Measurements from ENCODE around the gene HPS5.
A peak's percentile ranks its signal among the peaks of the same experiment; 100 is the strongest.
"Not testable (repeated sequence)": the region's sequence is repeated elsewhere in the genome, so short reads cannot be mapped to it uniquely, and the experiment has no call there.

The HPS5 gene

DNA sequence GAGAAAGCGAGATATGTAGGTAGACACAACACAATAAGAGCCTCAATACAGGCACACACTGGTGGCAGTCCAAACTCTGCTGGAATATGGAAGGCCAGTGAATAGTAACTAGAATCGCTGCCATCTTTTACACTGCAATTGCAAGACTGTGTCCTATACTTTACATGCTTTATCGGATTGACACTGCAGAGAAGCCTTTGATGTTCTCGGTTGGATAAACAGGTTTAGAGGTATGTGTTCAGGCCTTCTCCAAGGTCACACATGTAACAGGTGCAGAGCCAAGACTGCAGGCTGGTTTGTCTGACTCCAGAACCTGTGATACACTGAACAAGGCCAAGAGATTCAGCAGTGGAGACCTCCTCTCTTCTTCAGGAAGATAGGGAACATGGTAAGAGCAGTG, 50.7 kb downstream of the HPS5 start:
- TF ChIP-seq, protein P1, sequence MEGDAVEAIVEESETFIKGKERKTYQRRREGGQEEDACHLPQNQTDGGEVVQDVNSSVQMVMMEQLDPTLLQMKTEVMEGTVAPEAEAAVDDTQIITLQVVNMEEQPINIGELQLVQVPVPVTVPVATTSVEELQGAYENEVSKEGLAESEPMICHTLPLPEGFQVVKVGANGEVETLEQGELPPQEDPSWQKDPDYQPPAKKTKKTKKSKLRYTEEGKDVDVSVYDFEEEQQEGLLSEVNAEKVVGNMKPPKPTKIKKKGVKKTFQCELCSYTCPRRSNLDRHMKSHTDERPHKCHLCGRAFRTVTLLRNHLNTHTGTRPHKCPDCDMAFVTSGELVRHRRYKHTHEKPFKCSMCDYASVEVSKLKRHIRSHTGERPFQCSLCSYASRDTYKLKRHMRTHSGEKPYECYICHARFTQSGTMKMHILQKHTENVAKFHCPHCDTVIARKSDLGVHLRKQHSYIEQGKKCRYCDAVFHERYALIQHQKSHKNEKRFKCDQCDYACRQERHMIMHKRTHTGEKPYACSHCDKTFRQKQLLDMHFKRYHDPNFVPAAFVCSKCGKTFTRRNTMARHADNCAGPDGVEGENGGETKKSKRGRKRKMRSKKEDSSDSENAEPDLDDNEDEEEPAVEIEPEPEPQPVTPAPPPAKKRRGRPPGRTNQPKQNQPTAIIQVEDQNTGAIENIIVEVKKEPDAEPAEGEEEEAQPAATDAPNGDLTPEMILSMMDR (conservative IDR thresholded peaks at IDR 0.05; ENCODE audit: low read depth, low read length) = no peak
- no peak for DNase-seq (ENCODE audit: low read depth)
- no peak overlapping the region for H3K4me3 ChIP-seq (ENCODE audit: low read depth, low read length)

DNA sequence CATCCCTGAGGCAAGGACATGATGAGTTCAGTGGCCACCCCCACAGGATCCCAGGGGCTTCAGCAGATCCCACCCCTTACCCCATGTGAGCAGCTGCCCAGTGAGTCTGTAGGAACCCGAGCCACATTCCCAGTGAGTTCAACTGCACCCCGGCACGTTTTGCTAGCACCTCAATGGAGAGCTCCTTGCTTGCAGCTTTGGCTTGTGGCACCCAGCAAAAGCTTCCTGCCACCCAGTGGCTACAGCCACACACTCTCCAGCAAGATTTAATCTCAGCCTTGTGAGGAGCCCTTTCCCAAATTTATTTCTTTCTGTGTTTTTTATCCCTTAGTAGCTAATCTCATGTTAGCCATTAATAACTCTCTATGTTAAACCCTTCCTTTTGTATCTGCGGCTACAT, 51.8 kb downstream of the HPS5 start:
- TF ChIP-seq, protein P1 (conservative IDR thresholded peaks at IDR 0.05; ENCODE audit: low read depth, low read length) = peak; percentile 3
- H3K4me3 ChIP-seq (ENCODE audit: low read depth, low read length) = no peak overlapping the region
- DNase-seq (ENCODE audit: low read depth) = no peak

DNA sequence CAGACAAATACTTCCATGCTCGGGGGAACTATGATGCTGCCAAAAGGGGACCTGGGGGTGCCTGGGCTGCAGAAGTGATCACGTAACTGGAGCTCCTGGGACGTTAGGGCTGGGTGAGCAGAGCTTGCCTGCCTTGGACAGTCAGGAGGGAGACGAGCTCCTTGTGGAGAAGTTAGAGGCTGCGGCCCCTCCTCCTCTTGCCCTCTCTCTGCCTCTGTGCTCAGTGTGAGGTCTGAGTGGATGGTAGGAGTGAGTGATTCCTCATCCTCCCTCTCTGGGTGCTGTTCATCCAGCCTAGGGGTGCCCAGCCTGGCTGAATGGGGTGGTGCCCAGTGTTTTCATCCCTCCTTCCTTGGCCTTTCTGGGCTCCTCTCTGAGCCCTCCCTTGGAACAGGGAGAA, 52.7 kb downstream of the HPS5 start:
- not testable (repeated sequence) for H3K4me3 ChIP-seq (ENCODE audit: low read depth, low read length); DNase-seq (ENCODE audit: low read depth)

DNA sequence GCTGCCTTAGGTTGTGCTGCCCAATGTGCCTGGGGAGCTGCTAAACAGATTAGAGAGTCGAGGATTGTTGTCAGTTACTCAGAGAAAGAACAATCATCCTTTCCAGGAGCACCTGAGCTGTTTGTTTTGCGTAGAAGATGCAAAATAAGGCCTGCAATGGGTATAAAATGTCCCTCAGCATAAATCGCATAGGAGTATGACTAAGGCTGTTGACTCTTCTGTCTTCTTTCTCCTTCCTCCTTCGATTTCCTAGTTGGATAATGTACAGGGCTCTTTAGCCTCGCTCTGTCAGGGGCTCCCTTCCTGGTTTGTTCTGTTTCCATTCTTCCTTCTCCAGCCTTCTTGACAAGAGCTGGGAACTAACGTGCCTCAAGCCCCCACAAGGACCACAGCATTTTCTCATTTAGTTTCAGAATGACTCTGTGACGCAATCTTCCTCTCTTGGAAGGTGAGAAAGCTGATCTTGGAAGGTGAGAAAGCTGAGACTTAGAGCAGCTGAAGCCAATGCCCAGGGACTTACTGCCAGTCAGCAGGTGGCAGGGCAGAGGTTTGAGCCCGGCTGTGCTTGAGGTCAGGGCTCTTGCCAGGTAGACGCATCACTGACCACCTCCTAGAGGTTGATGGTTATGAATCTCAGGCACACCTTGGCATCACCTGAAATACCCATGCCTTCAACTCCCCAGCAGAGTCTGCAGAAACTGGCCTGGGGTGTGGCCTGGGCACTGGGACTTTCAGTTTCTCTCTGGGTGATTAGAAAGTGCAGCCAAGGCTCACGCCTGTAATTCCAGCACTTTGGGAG, 54.4 kb downstream of the HPS5 start:
- H3K4me3 ChIP-seq (ENCODE audit: low read depth, low read length); DNase-seq (ENCODE audit: low read depth): not testable (repeated sequence)

DNA sequence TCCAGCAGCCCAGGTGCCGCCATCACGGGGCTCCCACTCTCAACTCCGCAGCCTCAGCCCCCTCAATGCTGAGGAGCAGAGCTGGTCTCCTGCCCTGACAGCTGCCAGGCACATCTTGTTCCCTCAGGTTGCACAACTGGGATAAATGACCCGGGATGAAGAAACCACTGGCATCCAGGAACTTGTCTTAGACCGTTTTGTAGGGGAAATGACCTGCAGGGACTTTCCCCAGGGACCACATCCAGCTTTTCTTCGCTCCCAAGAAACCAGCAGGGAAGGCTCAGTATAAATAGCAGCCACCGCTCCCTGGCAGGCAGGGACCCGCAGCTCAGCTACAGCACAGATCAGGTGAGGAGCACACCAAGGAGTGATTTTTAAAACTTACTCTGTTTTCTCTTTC, 56.0 kb downstream of the HPS5 start, which contains the start of gene SAA1:
Gene SAA1, plus strand, starts transcription at position 316 of the 400 bp plus-strand sequence. CDS start 624 bp downstream, outside the sequence.
- H3K4me3 ChIP-seq (ENCODE audit: low read depth, low read length) = no peak within 1 kb of the TSS
- DNase-seq (ENCODE audit: low read depth) = peak; percentile 15
- TF ChIP-seq, protein P1 (conservative IDR thresholded peaks at IDR 0.05; ENCODE audit: low read depth, low read length) = no peak

DNA sequence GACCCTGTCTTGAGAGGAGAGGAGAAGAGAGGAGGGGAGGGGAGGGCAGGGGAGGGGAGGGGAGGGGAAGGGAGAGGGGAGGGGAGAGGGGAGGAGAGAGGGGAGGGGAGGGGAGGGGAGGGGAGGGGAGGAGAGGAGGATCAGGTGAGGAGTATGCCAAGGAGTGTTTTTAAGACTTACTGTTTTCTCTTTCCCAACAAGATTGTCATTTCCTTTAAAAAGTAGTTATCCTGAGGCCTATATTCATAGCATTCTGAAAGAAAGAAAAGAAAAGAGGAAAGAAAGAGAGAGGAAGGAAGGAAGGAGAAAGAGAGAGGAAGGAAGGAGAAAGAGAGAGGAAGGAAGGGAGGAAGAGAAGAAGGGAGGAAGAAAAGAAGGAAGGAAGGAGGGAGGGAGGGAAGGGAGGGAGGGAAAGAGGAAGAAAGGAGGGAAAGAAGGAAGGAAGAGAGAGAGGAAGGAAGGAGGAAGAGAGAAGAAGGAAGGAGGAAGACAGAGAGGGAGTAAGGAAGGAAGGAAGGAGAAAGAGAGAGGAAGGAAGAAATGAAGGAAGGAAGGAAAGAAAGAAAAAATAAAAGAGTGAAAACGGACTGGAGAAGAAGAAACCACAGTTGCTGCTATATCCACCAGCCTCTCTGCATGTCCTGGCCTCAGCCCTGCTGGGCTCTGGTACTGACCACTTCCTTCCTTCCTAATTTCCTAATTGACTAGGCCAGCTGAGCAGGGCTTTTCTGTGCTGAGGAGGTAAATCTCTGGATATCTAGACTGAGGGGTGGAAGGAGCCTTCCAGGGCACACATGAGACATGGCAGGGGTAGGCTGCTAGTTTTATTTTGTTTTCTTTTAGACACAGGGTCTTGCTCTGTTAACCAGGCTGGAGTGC, 57.0 kb downstream of the HPS5 start:
- DNase-seq (ENCODE audit: low read depth) = no peak
- H3K4me3 ChIP-seq (ENCODE audit: low read depth, low read length) = no peak overlapping the region
- TF ChIP-seq, protein P1 (conservative IDR thresholded peaks at IDR 0.05; ENCODE audit: low read depth, low read length) = no peak

DNA sequence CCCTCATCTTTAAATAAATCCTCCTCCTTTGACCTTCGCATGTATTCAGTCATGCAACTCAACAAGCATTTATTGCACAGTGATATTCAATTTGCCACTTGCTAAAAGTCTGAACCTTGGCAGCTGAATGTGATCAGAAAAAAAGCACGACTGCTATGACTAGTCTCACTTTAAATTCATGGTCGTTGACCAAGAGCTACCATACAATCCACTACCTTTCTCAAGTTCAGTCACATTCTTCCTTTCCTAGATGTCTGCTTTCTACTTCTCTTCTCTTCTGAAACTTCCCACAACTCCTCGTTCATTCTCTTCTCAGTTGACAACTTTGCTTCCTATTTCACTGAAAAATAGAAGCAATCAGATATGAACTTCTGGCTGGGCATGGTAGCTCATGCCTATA, 57.9 kb downstream of the HPS5 start:
- H3K4me3 ChIP-seq (ENCODE audit: low read depth, low read length) = no peak overlapping the region
- TF ChIP-seq, protein P1 (conservative IDR thresholded peaks at IDR 0.05; ENCODE audit: low read depth, low read length) = no peak
- DNase-seq (ENCODE audit: low read depth) = no peak

DNA sequence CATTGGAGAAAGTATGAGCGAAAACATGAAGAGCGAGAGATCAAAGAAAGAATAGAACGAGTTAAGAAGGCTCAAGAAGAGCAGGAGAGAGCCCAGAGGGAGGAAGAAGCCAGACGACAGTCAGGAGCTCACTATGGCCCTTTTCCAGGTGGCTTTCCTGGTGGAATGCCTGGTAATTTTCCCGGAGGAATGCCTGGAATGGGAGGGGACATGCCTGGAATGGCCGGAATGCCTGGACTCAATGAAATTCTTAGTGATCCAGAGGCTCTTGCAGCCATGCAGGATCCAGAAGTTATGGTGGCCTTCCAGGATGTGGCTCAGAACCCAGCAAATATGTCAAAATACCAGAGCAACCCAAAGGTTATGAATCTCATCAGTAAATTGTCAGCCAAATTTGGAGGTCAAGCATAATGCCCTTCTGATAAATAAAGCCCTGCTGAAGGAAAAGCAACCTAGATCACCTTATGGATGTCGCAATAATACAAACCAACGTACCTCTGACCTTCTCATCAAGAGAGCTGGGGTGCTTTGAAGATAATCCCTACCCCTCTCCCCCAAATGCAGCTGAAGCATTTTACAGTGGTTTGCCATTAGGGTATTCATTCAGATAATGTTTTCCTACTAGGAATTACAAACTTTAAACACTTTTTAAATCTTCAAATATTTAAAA, 59.1 kb downstream of the HPS5 start:
- not testable (repeated sequence) for H3K4me3 ChIP-seq (ENCODE audit: low read depth, low read length); DNase-seq (ENCODE audit: low read depth)
